ENCODE data around the gene PLAU.

PLAU gene

DNA sequence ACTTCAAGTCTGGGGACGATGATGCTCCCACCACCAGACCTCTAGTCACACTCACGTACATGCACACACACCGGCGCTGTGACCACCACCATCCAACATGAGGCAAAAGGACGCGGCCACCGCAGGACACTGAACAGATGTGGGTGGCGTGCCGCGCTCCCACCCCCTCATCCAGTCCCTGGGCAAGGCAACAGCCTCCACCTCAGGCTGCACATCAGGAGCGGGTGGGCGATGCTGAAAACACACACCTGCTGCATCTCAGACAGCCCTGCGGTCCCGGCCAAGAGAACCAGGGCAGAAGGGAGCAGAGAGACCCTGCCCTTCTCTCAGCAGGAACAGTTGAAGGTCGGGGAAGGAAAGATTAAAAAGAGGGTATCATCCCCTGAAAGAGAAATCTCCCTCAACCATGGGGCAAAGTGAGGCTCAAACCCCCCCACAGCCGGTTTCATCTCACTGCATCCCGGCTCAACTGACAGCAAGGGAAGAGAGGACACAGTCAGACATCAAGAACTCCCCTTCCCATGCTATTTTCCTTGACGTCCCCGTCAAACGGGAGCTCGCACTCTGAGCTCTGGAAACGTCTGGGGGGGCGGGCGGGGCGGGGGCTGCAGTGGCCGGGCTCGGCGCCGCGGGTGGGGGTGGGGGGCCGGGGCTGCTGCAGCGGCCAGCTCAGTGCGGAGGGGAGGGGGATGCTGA is 37.6 kb upstream of the PLAU start:
- Mint-ChIP-seq H3K9me3 (no peaks in the 10 kb centered on the region), H3K27ac (peak overlapping the region; percentile 82), H3K36me3 (peaks cover 16% of the 10 kb centered on the region), H3K4me1 (peaks cover 62% of the 10 kb centered on the region), H3K4me3 (peak overlapping the region; percentile 80)
- ATAC-seq (no peak), DNase-seq (ENCODE audit: low spot score in 2 of 2) (no peak)

- Mint-ChIP-seq H3K36me3 (peaks cover 16% of the 10 kb centered on the region), H3K4me1 (peaks cover 57% of the 10 kb centered on the region), H3K27ac (no peak overlapping the region), H3K4me3 (peak overlapping the region; percentile 80), H3K9me3 (no peaks in the 10 kb centered on the region)
- DNase-seq (ENCODE audit: low spot score in 2 of 2) (no peak), ATAC-seq (peak; percentile 17)
Observed at GRCh38 chr10:73873838-73874215, 37.1 kb upstream of the PLAU start.

- H3K4me1 Mint-ChIP-seq, result peaks cover 64% of the 10 kb centered on the region
- DNase-seq (ENCODE audit: low spot score in 2 of 2), result peak; percentile 67 to 86
- no peaks in the 10 kb centered on the region for H3K9me3 Mint-ChIP-seq
- peak within 1 kb of the TSS; percentile 80 for H3K4me3 Mint-ChIP-seq
- H3K36me3 Mint-ChIP-seq, result peaks cover 22% of the 10 kb centered on the region
- ATAC-seq, result peak; percentile 94
- peak within 1 kb of the TSS; percentile 82 for H3K27ac Mint-ChIP-seq
Observed at GRCh38 chr10:73874267-73875138, 36.4 kb upstream of the PLAU start, which contains the start of gene CAMK2G. Gene CAMK2G (minus strand): TSS chr10:73874555. CDS start chr10:73874461, 94 bp downstream.

DNA sequence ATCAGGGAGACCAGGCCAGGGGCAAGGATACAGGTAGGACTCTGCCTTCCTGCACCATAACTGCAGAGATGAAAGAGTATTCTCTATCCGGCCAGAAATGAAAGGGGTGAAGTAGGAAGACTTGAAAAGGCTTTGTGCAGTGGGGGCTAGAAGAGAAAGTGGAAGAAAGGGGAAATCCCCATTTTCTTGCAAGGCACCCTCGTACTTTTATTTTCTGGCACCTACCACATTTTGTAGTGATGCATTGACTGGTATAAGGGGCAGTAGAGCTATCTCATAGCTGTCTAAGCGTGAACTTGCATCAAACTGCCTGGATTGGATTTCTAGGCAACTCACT is 35.8 kb upstream of the PLAU start:
- Mint-ChIP-seq H3K27ac (no peak overlapping the region), H3K36me3 (peaks cover 22% of the 10 kb centered on the region), H3K4me1 (peaks cover 67% of the 10 kb centered on the region), H3K4me3 (peak overlapping the region; percentile 80), H3K9me3 (no peaks in the 10 kb centered on the region)
- DNase-seq (ENCODE audit: low spot score in 2 of 2) (no peak), ATAC-seq (peak; percentile 26)

DNA sequence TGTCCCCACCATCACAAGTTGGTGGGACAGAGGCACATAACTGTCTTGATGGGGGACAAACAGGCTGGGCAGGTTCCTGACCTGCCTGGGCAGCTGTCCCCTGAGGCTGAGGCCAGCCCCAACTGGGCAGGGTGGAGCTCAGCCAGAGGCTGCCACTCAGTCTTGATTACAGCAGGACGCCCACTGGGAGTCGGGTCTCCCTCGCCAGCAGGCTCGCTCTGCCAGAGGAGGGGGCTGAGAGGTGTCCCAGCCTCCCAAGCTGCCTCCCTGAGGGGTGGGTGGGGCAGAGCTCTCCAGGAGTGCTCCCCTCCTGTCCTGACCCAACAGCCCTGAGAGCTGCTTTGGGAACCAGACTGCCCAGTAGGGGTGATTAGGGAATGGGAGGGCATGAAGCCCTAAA is 34.8 kb upstream of the PLAU start:
- DNase-seq (ENCODE audit: low spot score in 2 of 2), result no peak

GRCh38 chr10:73876566-73876965 is 34.4 kb upstream of the PLAU start:
- no peak for ATAC-seq
- H3K27ac Mint-ChIP-seq, result no peak overlapping the region
- H3K9me3 Mint-ChIP-seq, result no peaks in the 10 kb centered on the region
- no peak overlapping the region for H3K4me3 Mint-ChIP-seq
- H3K36me3 Mint-ChIP-seq, result peaks cover 16% of the 10 kb centered on the region
- peaks cover 61% of the 10 kb centered on the region for H3K4me1 Mint-ChIP-seq
- DNase-seq (ENCODE audit: low spot score in 2 of 2), result no peak

More for the DNA sequence above, 34.8 kb upstream of the PLAU start:
- Mint-ChIP-seq H3K4me3 (no peak overlapping the region), H3K9me3 (no peaks in the 10 kb centered on the region), H3K4me1 (peaks cover 65% of the 10 kb centered on the region), H3K36me3 (peaks cover 16% of the 10 kb centered on the region), H3K27ac (no peak overlapping the region)
- ATAC-seq, result no peak

GRCh38 chr10:73876971-73877370 is 34.0 kb upstream of the PLAU start:
- H3K9me3 Mint-ChIP-seq, result no peaks in the 10 kb centered on the region
- ATAC-seq (no peak), DNase-seq (ENCODE audit: low spot score in 2 of 2) (no peak)
- H3K4me3 Mint-ChIP-seq, result no peak overlapping the region
- H3K4me1 Mint-ChIP-seq, result peaks cover 57% of the 10 kb centered on the region
- H3K27ac Mint-ChIP-seq, result no peak overlapping the region
- peaks cover 16% of the 10 kb centered on the region for H3K36me3 Mint-ChIP-seq

DNA sequence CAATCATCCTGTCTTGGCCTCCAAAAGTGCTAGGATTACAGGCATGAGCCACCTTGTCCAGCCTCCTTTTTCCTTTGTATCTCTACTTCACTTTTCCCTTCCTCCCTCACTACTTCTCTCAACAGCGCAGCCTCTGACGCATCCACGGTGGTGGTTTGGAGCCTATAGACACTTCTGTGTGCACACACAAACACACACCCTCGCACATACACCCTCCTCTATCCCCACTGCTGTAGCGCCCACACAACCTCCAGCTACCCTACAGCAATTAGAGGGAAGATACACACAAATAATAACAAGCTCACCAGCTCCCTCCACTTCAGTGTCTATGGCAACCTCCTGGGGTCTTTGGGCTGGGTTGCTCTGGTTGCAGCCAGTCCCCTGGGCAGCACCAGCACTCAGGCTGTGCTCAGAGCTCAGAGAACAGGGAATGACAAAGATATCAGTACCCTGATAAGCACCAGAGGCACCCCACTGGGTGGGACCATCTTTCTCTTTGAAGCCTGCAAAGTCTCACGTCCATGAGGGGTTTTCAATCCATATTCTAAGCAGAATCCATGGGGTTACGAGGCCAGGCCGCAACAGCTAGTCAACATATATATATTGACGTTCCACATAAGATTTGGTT is 33.3 kb upstream of the PLAU start:
- Mint-ChIP-seq H3K4me3 (no peak overlapping the region), H3K9me3 (no peaks in the 10 kb centered on the region), H3K36me3 (peaks cover 13% of the 10 kb centered on the region), H3K27ac (no peak overlapping the region), H3K4me1 (peaks cover 50% of the 10 kb centered on the region)
- no peak for ATAC-seq
- DNase-seq (ENCODE audit: low spot score in 2 of 2), result no peak

DNA sequence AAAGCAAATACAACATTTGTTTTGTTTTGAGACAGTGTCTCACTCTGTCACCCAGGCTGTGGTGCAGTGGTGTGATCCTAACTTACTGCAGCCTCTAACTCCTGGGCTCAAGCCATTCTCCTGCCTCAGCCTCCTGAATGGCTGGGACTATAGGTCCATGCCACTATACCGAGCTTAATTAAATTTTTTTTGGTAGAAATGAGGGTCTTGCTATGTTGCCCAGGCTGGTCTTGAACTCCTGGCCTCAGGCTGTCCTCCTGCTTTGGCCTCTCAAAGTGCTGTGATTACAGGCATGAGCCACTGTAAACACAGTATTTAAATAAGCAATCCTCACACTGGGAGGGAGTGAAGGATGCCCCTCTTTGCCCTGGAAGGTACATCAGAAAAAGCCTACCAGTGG is 32.6 kb upstream of the PLAU start:
- Mint-ChIP-seq H3K36me3 (peaks cover 6% of the 10 kb centered on the region), H3K4me1 (peaks cover 43% of the 10 kb centered on the region), H3K27ac (no peak overlapping the region), H3K9me3 (no peaks in the 10 kb centered on the region), H3K4me3 (no peak overlapping the region)
- ATAC-seq (no peak), DNase-seq (ENCODE audit: low spot score in 2 of 2) (no peak)

DNA sequence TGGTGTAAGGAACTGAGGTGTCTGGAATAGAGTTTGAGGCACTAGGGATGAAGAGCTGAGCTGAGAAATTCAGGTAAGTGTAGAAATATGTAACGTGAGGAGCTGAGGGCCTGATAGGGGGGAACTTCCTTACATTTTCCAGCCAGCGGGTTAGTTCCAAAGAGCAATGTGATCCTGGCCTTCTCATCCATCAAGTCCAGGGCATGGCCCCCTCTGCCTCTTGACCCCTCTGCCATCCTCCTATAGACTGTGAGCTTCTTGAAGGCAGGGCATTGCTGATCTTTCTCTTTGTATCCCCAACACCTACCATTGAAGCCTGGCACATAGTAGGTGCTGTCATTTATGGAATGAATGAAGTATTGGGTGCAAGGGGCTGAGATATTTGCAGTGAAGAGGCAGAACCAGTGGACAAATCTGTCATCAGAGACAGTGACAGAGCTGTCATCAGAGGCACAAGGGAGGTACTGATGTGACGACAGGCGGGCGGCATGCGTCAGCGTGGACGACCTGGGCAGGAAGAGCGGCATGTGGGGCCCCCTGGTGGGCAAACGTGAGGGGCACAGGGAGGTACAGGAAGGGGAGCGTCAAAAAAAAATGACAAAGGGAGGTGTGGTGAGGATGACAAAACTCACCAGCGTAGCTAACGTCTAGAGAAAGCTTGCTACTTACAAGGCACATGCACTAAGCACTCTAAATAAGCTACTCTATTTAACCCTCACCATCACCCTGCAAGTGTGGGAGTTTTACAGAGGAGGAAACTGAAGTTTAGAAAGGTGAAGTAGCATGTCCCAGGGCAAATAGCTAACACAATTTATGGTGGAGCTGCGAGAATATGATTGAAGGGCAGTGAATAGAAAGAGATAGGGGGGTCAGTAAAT is 31.4 kb upstream of the PLAU start:
- peaks cover 6% of the 10 kb centered on the region for H3K36me3 Mint-ChIP-seq
- peaks cover 43% of the 10 kb centered on the region for H3K4me1 Mint-ChIP-seq
- DNase-seq (ENCODE audit: low spot score in 2 of 2) (peak; percentile 86 to 94), ATAC-seq (peak; percentile 99)
- H3K4me3 Mint-ChIP-seq, result no peak overlapping the region
- H3K9me3 Mint-ChIP-seq, result no peaks in the 10 kb centered on the region
- no peak overlapping the region for H3K27ac Mint-ChIP-seq

DNA sequence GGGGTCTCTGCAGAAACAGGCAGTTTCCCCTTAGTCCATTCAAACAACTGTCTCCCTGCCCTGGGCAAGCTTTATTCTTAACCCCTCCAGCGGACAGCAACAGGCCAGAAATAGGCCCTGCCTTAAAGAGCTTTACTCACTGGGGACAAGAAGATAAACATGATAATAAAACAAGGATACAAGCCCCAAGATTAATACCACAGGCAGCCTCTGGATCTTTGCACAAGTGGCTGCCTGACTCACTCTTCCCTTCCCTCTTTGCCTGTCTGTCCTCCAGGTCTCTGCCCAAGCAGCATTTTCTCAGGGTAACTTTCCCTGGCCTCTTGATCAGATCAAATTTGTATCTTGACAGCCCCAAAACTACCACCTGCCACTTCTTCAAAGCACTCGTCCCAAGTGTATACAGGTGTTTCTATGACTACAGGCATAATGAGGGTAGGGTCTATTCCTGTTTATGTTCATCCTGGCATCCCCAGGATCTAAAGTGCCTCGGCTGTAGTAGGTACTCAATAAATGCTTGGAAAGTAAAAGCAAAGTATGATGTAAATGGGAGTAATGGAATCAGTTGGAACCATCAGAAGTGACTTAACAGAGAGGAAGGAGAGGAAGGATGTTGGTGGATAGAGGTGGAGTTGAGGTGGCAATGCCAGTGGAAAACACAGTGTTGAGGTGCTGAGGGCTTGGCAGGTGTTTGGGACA is 29.6 kb upstream of the PLAU start:
- no peaks in the 10 kb centered on the region for H3K9me3 Mint-ChIP-seq
- ATAC-seq (no peak), DNase-seq (ENCODE audit: low spot score in 2 of 2) (no peak)
- peaks cover 36% of the 10 kb centered on the region for H3K4me1 Mint-ChIP-seq
- H3K4me3 Mint-ChIP-seq, result no peak overlapping the region
- H3K27ac Mint-ChIP-seq, result peak overlapping the region; percentile 52
- peaks cover 6% of the 10 kb centered on the region for H3K36me3 Mint-ChIP-seq

DNA sequence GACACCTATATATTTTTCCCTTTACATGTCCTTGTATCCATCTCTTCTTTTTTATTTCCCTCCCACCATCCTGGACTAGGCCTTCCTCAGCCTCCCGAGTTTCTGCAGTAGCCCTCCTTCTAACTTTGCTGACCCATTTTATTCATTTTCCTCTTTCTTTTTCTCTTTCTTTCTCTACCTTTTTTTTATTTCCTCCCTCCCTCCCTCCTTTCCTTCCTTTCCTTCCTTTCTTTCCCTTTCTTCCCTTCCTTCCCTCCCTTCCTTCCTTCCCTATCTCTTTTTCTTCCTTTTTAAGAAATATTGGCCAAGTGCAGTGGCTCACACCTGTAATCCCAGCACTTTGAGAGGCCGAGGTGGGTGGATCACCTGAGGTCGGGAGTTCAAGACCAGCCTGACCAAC is 26.9 kb upstream of the PLAU start:
- no peak for DNase-seq (ENCODE audit: low spot score in 2 of 2)
- no peak for ATAC-seq
- peaks cover 40% of the 10 kb centered on the region for H3K4me1 Mint-ChIP-seq
- H3K27ac Mint-ChIP-seq, result no peak overlapping the region
- no peaks in the 10 kb centered on the region for H3K9me3 Mint-ChIP-seq
- peaks cover 3% of the 10 kb centered on the region for H3K36me3 Mint-ChIP-seq
- H3K4me3 Mint-ChIP-seq, result no peak overlapping the region

GRCh38 chr10:73886085-73886529 is 24.8 kb upstream of the PLAU start:
- Mint-ChIP-seq H3K4me1 (peaks cover 26% of the 10 kb centered on the region), H3K27ac (peak overlapping the region; percentile 21), H3K36me3 (no peaks in the 10 kb centered on the region), H3K9me3 (no peaks in the 10 kb centered on the region), H3K4me3 (no peak overlapping the region)
- ATAC-seq (peak; percentile 89), DNase-seq (ENCODE audit: low spot score in 2 of 2) (peak; percentile 53 to 83)

- ATAC-seq (no peak), DNase-seq (ENCODE audit: low spot score in 2 of 2) (no peak)
- no peaks in the 10 kb centered on the region for H3K36me3 Mint-ChIP-seq
- H3K9me3 Mint-ChIP-seq, result no peaks in the 10 kb centered on the region
- no peak overlapping the region for H3K4me3 Mint-ChIP-seq
- H3K4me1 Mint-ChIP-seq, result peaks cover 26% of the 10 kb centered on the region
- H3K27ac Mint-ChIP-seq, result peak overlapping the region; percentile 21
Observed at GRCh38 chr10:73886661-73887293, 24.2 kb upstream of the PLAU start.
